Midbrain (tissue), 1 donor: ENCODE results near the gene GDF11.
A peak's percentile ranks its signal among the peaks of the same experiment; 100 is the strongest.
"Not testable (repeated sequence)": the region's sequence is repeated elsewhere in the genome, so short reads cannot be mapped to it uniquely, and the experiment has no call there.

Experiments used
- DNase-seq: peaks from one replicate; lab custom pipeline; 2025; lab: John Stamatoyannopoulos, UW

Gene GDF11

DNA sequence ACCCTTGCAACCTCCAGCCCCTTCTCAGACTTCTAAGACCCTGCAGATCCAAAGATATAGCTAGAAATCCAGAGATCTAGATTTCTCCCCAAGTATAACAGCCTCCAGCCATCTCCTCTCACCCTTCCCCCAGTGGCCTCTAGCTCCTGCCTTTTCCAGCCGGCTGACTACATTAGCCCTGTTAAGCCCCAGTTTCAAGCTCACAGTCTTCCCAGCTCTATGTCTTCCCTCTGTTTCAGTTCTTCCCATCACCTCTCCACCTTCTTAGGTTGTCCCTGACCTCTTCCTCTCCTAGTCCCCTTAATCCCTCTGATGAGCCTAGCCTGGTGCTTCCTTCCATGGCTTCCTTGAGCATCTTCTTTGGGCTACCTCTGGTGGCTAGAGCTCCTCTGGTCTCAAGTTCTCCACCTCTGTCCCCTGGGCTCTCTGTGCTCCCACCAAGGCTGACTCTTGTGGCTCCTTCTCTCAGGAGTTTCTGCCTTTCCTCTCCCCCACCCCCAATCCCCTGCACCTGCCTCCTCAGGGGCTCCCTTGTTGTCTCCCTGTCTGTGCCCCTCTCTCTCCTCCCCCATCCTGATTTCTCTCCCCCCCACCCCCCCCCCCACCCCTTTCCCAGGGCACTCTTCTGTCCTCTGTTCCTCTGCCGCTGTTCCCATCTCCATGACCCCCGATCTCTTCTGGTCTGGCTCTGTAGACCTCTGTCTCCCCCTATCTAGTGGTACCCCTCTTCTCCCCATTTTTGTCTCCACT is 816 bp upstream of the GDF11 start:
- DNase-seq: no peak

- DNase-seq: no peak
Observed at GRCh38 chr12:55743406-55744339, 751 bp downstream of the GDF11 start.

- no peak for DNase-seq
Observed at GRCh38 chr12:55744340-55745030, 1.6 kb downstream of the GDF11 start.

DNA sequence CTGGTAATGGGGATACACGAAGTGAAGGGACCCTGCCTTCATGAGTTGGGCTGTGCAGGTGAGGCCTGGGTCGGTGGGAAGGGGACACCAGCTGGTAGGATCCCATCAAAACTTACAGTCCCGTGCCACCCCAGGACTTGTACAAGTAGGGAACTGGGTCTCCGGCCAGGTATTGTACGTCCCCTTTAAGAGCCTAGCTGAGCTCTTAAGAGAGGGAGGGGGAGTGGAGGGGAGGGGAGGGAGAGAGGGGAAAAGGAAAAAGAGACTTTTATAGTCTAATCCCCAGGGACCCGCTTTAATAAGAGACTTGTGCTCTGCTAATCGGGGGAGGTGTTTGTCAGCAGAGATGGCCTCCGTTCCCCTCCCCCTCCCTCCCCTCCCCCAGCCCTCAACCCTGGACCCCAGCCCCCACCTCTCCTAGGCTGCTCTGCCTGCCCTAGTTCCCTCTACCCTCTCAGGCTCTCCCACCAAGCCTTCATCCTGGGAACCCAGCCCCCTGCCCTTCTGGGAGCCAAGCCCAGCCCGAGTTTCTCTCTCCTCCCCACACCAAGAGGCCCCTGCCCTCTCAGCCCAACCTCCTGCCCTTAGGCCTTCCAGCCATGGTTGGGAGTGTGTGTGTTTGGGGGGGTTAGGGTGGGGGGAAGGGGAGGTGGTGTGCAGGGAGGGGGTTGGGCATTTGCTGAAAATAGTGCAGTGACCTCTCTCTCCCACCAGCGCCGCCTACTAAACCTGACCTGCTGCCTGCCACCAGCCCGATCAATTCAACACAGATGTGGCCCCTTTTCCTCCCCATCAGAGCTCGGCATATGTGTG is 2.6 kb downstream of the GDF11 start:
- DNase-seq: peak; percentile 30

GRCh38 chr12:55746174-55746912 is 3.4 kb downstream of the GDF11 start:
- no peak for DNase-seq

- no peak for DNase-seq
Observed at GRCh38 chr12:55746913-55747231, 4.0 kb downstream of the GDF11 start.

GRCh38 chr12:55748230-55748993 is 5.5 kb downstream of the GDF11 start:
- no peak for DNase-seq

DNA sequence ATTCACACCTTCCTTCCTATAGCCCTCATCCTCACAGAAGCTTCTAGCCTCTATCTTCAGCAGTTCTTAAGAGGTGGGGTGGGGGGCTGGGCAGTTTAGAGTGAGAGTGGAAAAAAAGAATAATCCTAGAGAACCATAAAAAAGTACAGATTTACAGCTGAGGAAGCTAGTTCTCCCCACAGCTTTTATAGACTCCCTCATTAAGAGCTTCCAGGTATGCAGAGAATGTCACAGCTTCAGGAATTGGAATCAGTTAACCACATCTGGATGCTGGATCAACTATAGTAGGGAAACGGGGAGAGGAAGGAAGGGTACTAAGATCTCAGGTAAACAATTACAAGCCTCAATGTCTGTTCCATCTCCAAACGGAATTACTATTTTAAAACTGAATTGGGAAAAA is 12.3 kb downstream of the GDF11 start:
- DNase-seq: no peak

- DNase-seq: no peak
Observed at GRCh38 chr12:55757701-55758100, 14.8 kb downstream of the GDF11 start.

- DNase-seq: not testable (repeated sequence)
Observed at GRCh38 chr12:55758575-55758974, 15.7 kb downstream of the GDF11 start.

DNA sequence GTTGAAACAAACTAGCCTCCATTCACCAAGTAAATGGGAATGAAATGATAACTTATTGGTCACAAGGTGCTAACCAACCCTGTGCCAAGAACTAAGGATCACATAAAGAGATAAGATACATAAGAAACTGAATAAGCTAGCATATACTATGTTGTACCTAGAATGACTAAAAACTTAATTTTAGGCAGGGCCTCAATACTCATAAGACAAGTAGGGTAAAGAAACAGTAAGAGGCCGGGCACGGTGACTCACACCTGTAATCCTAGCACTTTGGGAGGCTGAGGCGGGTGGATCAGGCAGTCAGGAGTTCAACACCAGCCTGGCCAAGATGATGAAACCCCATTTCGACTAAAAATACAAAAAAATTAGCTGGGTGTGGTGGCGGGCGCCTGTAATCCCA is 17.7 kb downstream of the GDF11 start:
- no peak for DNase-seq

DNA sequence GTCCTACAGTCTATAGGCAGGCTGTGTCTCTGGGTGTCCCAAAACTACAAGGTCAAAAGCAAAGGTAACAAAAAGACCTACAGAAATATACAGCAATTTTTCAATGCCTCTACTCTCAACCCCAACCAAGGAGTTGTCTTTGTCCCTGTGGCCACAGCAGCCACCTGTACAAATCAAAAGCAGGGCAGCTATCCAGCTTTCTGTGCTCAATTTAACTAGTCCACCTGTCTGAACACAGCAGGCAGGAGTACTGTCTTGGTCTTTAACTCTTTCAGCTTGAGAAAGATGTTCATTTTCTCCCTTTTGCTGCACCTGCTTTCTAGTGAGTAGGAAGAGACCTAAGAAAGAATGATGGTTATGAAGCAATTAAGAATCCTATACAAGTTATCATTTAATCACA is 19.7 kb downstream of the GDF11 start:
- DNase-seq: no peak

GRCh38 chr12:55765736-55766290 is 22.9 kb downstream of the GDF11 start:
- no peak for DNase-seq

- no peak for DNase-seq
Observed at GRCh38 chr12:55767156-55767555, 24.2 kb downstream of the GDF11 start.

- no peak for DNase-seq
Observed at GRCh38 chr12:55771736-55772135, 28.8 kb downstream of the GDF11 start.

GRCh38 chr12:55777856-55778255 is 34.9 kb downstream of the GDF11 start:
- no peak for DNase-seq

DNA sequence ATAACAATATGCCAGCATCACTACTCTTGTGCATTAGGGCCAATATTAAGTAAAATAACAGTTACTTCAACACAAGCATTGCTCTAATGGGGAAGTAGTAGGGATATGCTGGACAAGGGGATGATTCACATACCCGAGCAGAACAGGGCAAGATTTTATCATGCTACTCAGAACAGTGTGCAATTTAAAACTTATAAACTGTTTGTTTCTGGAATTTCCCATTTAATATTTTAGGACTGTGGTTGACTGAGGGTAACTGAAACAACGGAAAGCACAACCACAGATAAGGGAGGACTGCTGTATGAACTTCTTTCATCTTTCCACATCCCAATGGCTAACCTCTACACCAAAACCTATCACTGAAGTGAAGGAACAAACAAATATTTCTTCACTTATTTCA is 37.8 kb downstream of the GDF11 start:
- DNase-seq: no peak

DNA sequence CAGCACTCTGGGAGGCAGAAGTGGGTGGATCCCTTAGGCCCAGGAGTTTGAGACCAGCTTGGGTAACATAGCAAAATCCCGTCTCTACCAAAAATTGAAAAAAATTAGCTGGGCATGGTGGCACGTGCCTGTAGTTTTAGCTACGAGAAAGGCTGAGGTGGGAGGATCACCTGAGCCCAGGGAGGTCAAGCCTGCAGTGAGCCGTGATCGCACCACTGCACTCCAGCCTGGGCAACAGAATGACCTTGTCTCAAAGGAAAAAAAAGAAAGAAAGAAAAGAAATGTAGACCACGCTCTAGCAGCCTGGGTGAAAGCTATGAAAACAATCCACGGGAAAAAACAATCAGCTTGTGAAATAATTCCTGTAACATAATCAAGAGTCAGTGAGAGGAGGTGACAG is 45.6 kb downstream of the GDF11 start:
- DNase-seq: no peak

DNA sequence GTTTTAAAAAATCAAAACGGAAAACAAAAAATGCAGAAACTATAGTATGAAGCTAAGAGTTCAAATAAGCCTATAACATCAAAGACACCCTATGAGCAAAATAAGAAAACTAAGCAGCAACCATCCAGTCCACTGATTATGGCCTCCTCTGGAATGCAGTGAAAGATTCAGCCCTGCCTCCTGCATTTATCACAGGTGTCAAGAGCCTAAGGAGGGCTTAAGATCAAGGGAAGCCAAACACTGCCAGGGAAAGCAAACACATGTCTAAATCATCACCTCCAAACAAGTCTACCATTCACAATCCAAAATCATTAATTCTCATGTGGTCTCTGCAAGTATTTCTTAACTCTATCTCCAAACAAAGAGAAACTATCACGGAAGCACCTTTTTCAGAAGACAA is 46.2 kb downstream of the GDF11 start:
- no peak for DNase-seq

DNA sequence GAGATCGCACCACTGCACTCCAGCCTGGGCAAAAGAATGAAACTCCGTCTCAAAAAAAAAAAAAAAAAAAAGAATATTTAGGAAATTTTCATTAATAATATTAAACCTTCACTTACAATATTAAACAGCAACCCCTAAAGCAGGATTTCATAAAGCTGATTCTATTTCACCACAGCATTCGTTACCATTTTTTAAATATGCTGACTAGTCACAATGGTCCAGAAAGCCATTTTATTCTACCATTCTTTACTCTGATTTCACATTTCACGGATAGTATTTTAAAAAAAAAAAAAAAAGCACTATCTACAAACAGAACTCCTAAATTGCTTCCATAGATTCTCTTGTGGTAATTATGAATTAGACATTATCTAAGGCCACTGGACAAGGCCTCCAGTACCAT is 47.0 kb downstream of the GDF11 start:
- no peak for DNase-seq
